ENCODE measurements around the gene DAPK1.

The DAPK1 gene

DNA sequence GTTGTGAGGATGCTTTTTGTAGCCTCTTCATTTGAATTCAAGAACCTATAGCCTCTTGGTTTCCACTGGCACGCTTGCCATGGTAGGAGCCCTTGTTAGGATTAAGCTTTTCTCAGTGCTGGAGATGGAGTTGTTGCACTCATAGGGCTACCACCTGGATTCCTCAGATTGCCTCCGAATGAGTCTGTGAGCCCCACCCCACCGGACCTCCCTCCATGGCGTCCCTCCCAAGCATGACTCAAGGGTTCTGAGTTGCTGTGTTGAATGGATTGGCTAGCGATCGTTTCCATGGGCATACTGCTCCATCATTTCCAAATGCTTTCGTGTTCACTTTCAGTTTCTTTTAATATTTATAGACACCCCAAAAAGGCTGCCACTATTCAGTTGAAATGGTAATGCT, 69.9 kb downstream of the DAPK1 start:
- TF ChIP-seq, protein P1, sequence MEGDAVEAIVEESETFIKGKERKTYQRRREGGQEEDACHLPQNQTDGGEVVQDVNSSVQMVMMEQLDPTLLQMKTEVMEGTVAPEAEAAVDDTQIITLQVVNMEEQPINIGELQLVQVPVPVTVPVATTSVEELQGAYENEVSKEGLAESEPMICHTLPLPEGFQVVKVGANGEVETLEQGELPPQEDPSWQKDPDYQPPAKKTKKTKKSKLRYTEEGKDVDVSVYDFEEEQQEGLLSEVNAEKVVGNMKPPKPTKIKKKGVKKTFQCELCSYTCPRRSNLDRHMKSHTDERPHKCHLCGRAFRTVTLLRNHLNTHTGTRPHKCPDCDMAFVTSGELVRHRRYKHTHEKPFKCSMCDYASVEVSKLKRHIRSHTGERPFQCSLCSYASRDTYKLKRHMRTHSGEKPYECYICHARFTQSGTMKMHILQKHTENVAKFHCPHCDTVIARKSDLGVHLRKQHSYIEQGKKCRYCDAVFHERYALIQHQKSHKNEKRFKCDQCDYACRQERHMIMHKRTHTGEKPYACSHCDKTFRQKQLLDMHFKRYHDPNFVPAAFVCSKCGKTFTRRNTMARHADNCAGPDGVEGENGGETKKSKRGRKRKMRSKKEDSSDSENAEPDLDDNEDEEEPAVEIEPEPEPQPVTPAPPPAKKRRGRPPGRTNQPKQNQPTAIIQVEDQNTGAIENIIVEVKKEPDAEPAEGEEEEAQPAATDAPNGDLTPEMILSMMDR (IDR thresholded peaks at IDR 0.05; ENCODE audit: low read length), result no peak
- TF ChIP-seq EZH2 (IDR thresholded peaks at IDR 0.05; ENCODE audit: borderline replicate concordance, low read length), result no peak

DNA sequence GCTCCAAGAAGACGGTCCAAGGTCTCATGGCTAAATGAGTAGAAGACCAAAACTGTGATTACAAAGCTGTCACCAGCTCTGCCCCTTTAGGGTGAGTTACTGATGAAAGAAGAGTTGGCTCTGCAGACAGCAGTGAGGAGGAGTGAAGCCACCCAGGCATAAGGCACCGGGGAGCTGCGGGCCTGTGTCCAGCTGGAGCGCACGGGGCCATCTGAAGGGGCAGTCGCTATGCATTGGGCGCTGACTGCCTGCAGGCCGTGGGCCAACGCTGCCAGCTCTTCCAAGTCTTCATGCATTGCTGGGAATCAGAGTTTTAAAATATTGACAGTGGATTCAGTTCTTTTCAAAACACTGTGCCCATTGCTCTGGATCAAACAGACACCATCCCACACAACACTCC, 70.3 kb downstream of the DAPK1 start:
- Histone ChIP-seq H2AFZ (ENCODE audit: low read length) (no peak overlapping the region), H3K27ac (ENCODE audit: low read depth, low read length, poor library complexity, severe bottlenecking) (no peak overlapping the region)

More for the DNA sequence above, 69.9 kb downstream of the DAPK1 start:
- Histone ChIP-seq H3K9ac (ENCODE audit: low read length) (no peak overlapping the region), H3K4me2 (ENCODE audit: low read length) (no peak overlapping the region), H3K9me2 (ENCODE audit: low read depth, low read length) (no peaks in the 10 kb centered on the region), H3K4me1 (ENCODE audit: insufficient read depth, low read length, severe bottlenecking) (no peaks in the 10 kb centered on the region), H3K36me3 (ENCODE audit: insufficient read depth, low read length) (no peaks in the 10 kb centered on the region), H3K27me3 (ENCODE audit: insufficient read depth, low read length) (no peaks in the 10 kb centered on the region), H3K79me2 (ENCODE audit: insufficient read depth, low read length) (no peaks in the 10 kb centered on the region), H3K27ac (ENCODE audit: low read depth, low read length, poor library complexity, severe bottlenecking) (no peak overlapping the region), H3K9me3 (ENCODE audit: low read length) (no peaks in the 10 kb centered on the region), H2AFZ (ENCODE audit: low read length) (no peak overlapping the region), H4K20me1 (ENCODE audit: insufficient read depth, low read length) (no peaks in the 10 kb centered on the region), H3K4me3 (ENCODE audit: low read depth, low read length, poor library complexity, severe bottlenecking) (no peak overlapping the region), H3F3A (ENCODE audit: insufficient read depth, low read length) (no peaks in the 10 kb centered on the region)

DNA sequence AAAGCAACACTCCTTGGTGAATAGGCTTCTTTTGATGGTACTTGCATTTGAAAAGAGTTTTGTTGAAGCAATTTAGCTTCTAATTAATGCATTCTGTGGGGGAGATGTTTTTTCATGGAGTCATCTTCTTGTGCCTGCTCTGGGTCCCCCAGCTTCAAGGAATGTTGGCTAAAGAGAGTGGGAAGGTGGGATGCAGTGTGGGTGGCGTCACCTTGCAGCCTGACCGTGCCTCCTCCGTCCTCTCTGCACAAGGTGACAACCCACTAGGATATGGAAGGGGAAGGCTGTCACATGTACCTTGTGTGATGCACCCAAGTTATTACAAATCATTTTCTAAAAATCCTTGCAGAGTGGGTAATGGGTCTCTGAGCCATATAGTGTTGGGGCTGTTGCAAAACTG, 70.7 kb downstream of the DAPK1 start:
- Histone ChIP-seq H3K9me2 (ENCODE audit: low read depth, low read length) (no peaks in the 10 kb centered on the region), H3K27ac (ENCODE audit: low read depth, low read length, poor library complexity, severe bottlenecking) (no peak overlapping the region), H3K36me3 (ENCODE audit: insufficient read depth, low read length) (no peaks in the 10 kb centered on the region), H3K9me3 (ENCODE audit: low read length) (no peaks in the 10 kb centered on the region), H3K9ac (ENCODE audit: low read length) (no peak overlapping the region), H4K20me1 (ENCODE audit: insufficient read depth, low read length) (no peaks in the 10 kb centered on the region), H3K4me1 (ENCODE audit: insufficient read depth, low read length, severe bottlenecking) (no peaks in the 10 kb centered on the region), H3K79me2 (ENCODE audit: insufficient read depth, low read length) (no peaks in the 10 kb centered on the region), H3F3A (ENCODE audit: insufficient read depth, low read length) (no peaks in the 10 kb centered on the region), H3K4me3 (ENCODE audit: low read depth, low read length, poor library complexity, severe bottlenecking) (no peak overlapping the region), H3K4me2 (ENCODE audit: low read length) (no peak overlapping the region), H3K27me3 (ENCODE audit: insufficient read depth, low read length) (no peaks in the 10 kb centered on the region), H2AFZ (ENCODE audit: low read length) (no peak overlapping the region)
- TF ChIP-seq, protein P1 (IDR thresholded peaks at IDR 0.05; ENCODE audit: low read length), result no peak
- no peak for TF ChIP-seq EZH2 (IDR thresholded peaks at IDR 0.05; ENCODE audit: borderline replicate concordance, low read length)

More for the DNA sequence above, 70.3 kb downstream of the DAPK1 start:
- TF ChIP-seq, protein P1 (IDR thresholded peaks at IDR 0.05; ENCODE audit: low read length), result no peak
- TF ChIP-seq EZH2 (IDR thresholded peaks at IDR 0.05; ENCODE audit: borderline replicate concordance, low read length), result no peak
- Histone ChIP-seq H3K4me1 (ENCODE audit: insufficient read depth, low read length, severe bottlenecking) (no peaks in the 10 kb centered on the region), H3K4me2 (ENCODE audit: low read length) (no peak overlapping the region), H3K9me3 (ENCODE audit: low read length) (no peaks in the 10 kb centered on the region), H3K27me3 (ENCODE audit: insufficient read depth, low read length) (no peaks in the 10 kb centered on the region), H3K4me3 (ENCODE audit: low read depth, low read length, poor library complexity, severe bottlenecking) (no peak overlapping the region), H3K9me2 (ENCODE audit: low read depth, low read length) (no peaks in the 10 kb centered on the region), H4K20me1 (ENCODE audit: insufficient read depth, low read length) (no peaks in the 10 kb centered on the region), H3K79me2 (ENCODE audit: insufficient read depth, low read length) (no peaks in the 10 kb centered on the region), H3F3A (ENCODE audit: insufficient read depth, low read length) (no peaks in the 10 kb centered on the region), H3K36me3 (ENCODE audit: insufficient read depth, low read length) (no peaks in the 10 kb centered on the region), H3K9ac (ENCODE audit: low read length) (no peak overlapping the region)

Measured in OCI-LY1 (cell line).